ENCODE data around the gene PSAP.

The PSAP gene

GRCh38 chr10:71780156-71780555 is 70.9 kb downstream of the PSAP start:
- Mint-ChIP-seq H3K4me1 (ENCODE audit: low read depth in 2 of 2) (peaks cover 16 to 19% of the 10 kb centered on the region in 2 donors), H3K27ac (no peak overlapping the region)

GRCh38 chr10:71779641-71780040 is 71.4 kb downstream of the PSAP start:
- no peak for DNase-seq
- Mint-ChIP-seq H3K4me3 (no peak overlapping the region), H3K9me3 (no peaks in the 10 kb centered on the region), H3K27ac (no peak overlapping the region), H3K4me1 (ENCODE audit: low read depth in 2 of 2) (peaks cover 21 to 22% of the 10 kb centered on the region in 2 donors), H3K36me3 (ENCODE audit: insufficient read depth) (no peaks in the 10 kb centered on the region), H3K27me3 (peaks cover 0 to 12% of the 10 kb centered on the region in 2 donors)
- ATAC-seq (replicated peaks) = no peak

More at GRCh38 chr10:71780156-71780555, 70.9 kb downstream of the PSAP start:
- Mint-ChIP-seq H3K4me3 (no peak overlapping the region), H3K9me3 (no peaks in the 10 kb centered on the region), H3K36me3 (ENCODE audit: insufficient read depth) (no peaks in the 10 kb centered on the region), H3K27me3 (peaks cover 0 to 12% of the 10 kb centered on the region in 2 donors)
- no peak for ATAC-seq (replicated peaks)
- DNase-seq = no peak

DNA sequence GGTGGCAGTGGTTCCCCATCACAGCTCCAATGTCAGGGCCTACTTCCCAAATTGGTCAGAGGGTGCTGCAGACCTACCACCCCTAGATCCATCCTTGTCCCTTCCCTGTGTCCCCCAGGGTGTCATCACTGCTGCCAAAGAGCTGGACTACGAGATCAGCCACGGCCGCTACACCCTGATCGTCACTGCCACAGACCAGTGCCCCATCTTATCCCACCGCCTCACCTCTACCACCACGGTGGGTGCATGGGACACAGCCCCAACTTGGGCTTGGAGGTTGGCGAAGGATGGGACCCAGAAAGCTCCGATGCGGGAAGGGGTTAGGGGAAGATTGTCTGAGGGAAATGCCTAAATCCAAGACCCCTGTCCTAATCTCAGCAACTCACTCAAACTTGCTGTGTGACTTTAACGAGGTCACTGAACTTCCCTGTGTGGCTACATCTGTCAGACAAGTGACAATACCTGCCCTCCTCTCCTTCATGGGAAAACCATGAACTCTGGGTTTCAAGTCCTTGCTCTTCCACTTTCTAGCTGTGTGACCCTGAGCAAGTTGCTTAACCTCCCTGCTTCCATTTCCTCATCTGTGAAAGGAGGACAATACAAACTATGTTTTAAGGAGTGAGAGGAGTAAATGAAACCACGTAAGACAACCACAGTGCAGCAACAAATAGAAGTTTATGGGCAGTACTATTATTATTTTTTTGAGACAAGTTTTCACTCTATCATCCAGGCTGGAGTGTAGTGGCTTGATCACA is 72.8 kb downstream of the PSAP start:
- Mint-ChIP-seq H3K4me3 (no peak overlapping the region), H3K27me3 (peaks cover 0 to 9% of the 10 kb centered on the region in 2 donors), H3K27ac (no peak overlapping the region), H3K36me3 (ENCODE audit: insufficient read depth) (peaks cover 6% of the 10 kb centered on the region), H3K4me1 (ENCODE audit: low read depth in 2 of 2) (peaks cover 30 to 33% of the 10 kb centered on the region in 2 donors), H3K9me3 (no peaks in the 10 kb centered on the region)
- ATAC-seq (replicated peaks) = no peak
- DNase-seq = no peak

GRCh38 chr10:71777213-71777985 is 73.7 kb downstream of the PSAP start:
- no peak for DNase-seq
- Mint-ChIP-seq H3K9me3 (no peaks in the 10 kb centered on the region), H3K27ac (no peak overlapping the region), H3K4me1 (ENCODE audit: low read depth in 2 of 2) (peaks cover 28 to 33% of the 10 kb centered on the region in 2 donors), H3K36me3 (ENCODE audit: insufficient read depth) (peaks cover 13% of the 10 kb centered on the region), H3K27me3 (peaks cover 0 to under 1% of the 10 kb centered on the region in 2 donors), H3K4me3 (no peak overlapping the region)
- no peak for ATAC-seq (replicated peaks)

GRCh38 chr10:71776481-71776925 is 74.5 kb downstream of the PSAP start:
- Mint-ChIP-seq H3K27me3 (no peaks in the 10 kb centered on the region), H3K27ac (peak overlapping the region; percentile 46 to 87), H3K36me3 (ENCODE audit: insufficient read depth) (peaks cover 16% of the 10 kb centered on the region), H3K4me1 (ENCODE audit: low read depth in 2 of 2) (peaks cover 37 to 42% of the 10 kb centered on the region in 2 donors), H3K9me3 (no peaks in the 10 kb centered on the region), H3K4me3 (no peak overlapping the region)
- DNase-seq (no peak), ATAC-seq (replicated peaks) (no peak)

DNA sequence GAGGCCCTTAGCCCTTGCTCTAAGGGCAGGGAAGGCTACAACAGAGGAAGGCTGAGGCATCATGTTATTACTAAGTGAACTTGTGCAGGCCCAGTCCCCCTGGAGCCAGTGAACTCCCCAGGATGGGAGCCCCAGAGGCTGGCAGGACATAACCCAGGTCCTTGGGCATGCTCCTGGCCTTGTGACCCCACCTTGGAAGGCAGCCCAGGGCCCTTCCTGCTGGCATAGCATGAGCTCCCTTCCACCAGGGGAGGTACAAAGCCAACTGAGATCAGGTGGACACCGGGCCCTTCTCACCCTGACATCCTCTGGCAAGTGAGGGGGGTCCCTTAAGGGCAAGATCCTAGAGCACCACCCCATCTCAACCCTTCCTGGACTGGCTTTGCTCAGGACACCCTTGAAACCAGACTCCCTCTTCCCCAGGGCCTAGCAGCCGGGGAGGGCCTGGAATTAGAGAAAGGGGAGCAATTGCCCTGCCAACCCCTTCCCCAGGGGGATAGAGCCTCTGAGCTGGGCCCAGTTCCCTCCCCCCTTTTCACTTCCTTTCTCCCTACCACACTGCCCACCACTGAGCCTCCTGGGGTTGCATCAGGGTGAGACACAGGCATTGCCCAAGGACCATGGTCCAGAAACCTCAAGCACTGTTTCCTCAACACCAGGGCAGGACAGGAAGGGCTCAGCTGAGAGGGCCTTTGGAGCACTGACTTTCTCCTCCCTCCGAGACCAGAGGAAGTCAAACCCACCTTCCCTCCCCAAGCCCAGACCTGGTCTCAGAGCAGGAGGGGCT is 75.9 kb downstream of the PSAP start:
- peaks cover 48 to 53% of the 10 kb centered on the region in 2 donors for H3K4me1 Mint-ChIP-seq (ENCODE audit: low read depth in 2 of 2)
- H3K36me3 Mint-ChIP-seq (ENCODE audit: insufficient read depth) = peaks cover 16% of the 10 kb centered on the region
- H3K27ac Mint-ChIP-seq = peak overlapping the region; percentile 96 to 97
- no peaks in the 10 kb centered on the region for H3K27me3 Mint-ChIP-seq
- no peaks in the 10 kb centered on the region for H3K9me3 Mint-ChIP-seq
- no peak for DNase-seq
- no peak for ATAC-seq (replicated peaks)
- peak overlapping the region; percentile 96 to 97 for H3K4me3 Mint-ChIP-seq

DNA sequence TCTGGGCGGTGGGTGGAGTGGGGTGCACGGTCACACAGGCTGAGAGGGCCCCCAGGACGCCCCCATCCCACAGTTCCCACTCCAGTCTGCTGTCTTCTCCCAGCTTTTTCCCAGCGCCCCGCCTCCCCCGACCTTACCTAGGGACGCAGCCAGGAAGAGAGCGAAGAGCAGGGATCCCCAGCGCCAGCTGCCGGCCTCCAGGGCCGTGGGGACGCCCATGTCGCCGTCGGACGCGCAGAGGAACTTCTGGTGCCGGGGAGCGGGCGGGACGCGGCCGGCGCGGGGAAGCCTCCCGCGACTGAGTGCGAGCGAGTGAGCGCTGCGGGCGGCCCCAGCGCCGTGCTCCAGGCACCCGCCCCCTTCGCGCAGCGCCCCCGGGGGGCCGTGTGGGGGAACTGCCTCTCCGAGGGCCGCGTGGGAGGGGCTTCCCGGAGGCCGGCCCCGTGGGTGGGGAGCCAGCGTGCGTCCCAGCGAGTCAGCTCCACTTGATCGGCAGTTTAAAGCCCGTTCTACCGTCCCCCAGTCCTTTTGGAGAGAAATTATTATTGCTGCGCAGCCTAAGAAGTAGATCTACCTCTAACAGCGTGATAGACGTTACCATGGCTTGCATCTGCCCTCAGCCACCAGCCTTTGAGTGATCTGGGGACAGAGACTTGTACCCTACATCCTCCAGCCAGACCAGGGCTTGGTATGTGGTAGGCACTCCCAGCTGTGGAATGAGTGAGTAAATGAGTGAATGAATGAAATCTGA is 77.7 kb downstream of the PSAP start, which contains the start of gene VSIR:
Gene VSIR, minus strand, starts transcription at position 300 of the 751 bp plus-strand sequence. Its CDS starts 81 bp downstream, at position 219.
- Mint-ChIP-seq H3K27me3 (no peaks in the 10 kb centered on the region), H3K36me3 (ENCODE audit: insufficient read depth) (peaks cover 31% of the 10 kb centered on the region), H3K4me1 (ENCODE audit: low read depth in 2 of 2) (peaks cover 61 to 69% of the 10 kb centered on the region in 2 donors), H3K9me3 (no peaks in the 10 kb centered on the region), H3K27ac (peak within 1 kb of the TSS; percentile 96 to 97), H3K4me3 (peak within 1 kb of the TSS; percentile 96 to 97)
- peak; percentile 94 to 100 (median 98) for DNase-seq
- ATAC-seq (replicated peaks) = peak; percentile 74

DNA sequence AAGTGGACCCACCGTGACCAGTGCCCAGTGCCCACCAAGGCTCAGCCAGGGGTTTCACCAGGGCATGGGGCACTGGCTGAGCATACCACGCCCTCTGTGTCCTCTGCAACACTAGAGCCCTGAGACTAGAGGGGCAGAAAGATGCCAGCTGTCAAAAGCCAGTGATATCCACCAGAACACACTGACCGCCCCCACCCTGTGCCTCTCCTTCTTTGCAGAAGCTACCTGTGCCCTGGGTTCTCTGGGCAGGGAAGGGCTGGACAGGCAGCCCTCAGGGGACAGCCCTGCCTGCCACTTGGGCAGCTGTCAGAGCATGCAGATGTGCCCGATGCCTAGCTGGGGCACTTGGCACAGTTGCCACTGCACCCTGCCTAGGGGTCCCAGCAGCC is 78.2 kb downstream of the PSAP start:
- ATAC-seq (replicated peaks) = no peak
- peaks cover 67 to 73% of the 10 kb centered on the region in 2 donors for H3K4me1 Mint-ChIP-seq (ENCODE audit: low read depth in 2 of 2)
- peak overlapping the region; percentile 96 to 97 for H3K4me3 Mint-ChIP-seq
- H3K36me3 Mint-ChIP-seq (ENCODE audit: insufficient read depth) = peaks cover 37% of the 10 kb centered on the region
- H3K27me3 Mint-ChIP-seq = no peaks in the 10 kb centered on the region
- H3K27ac Mint-ChIP-seq = peak overlapping the region; percentile 96 to 97
- DNase-seq = no peak
- H3K9me3 Mint-ChIP-seq = no peaks in the 10 kb centered on the region

GRCh38 chr10:71771821-71772617 is 79.0 kb downstream of the PSAP start:
- ATAC-seq (replicated peaks) = no peak
- Mint-ChIP-seq H3K27ac (peak overlapping the region; percentile 96 to 97), H3K9me3 (no peaks in the 10 kb centered on the region), H3K27me3 (no peaks in the 10 kb centered on the region), H3K4me1 (ENCODE audit: low read depth in 2 of 2) (peaks cover 75% of the 10 kb centered on the region in 2 donors), H3K4me3 (peak overlapping the region; percentile 96 to 97), H3K36me3 (ENCODE audit: insufficient read depth) (peaks cover 44% of the 10 kb centered on the region)
- no peak for DNase-seq

DNA sequence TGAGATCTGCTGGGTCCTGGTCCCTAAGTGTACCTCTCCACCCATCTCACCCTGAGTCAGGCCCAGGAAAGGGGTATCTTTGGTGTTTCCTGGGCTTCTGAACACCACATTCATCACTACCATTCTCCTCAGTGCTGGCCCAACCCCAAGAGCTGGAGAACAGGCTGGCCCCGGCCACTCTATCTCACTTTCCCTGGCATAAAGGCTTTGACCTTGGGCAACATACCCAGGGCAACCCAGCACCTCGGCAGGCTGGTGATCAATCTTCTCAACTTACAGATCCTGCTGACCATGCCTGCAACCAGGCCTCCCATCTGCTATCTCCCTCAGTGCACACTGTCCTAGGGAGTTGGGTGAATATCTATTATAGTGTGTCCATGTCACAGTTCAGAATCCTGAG is 79.8 kb downstream of the PSAP start:
- Mint-ChIP-seq H3K36me3 (ENCODE audit: insufficient read depth) (peaks cover 51% of the 10 kb centered on the region), H3K27ac (peak overlapping the region; percentile 96 to 97), H3K4me1 (ENCODE audit: low read depth in 2 of 2) (peaks cover 77 to 78% of the 10 kb centered on the region in 2 donors), H3K27me3 (no peaks in the 10 kb centered on the region), H3K9me3 (no peaks in the 10 kb centered on the region), H3K4me3 (peak overlapping the region; percentile 96 to 97)
- DNase-seq = no peak
- ATAC-seq (replicated peaks) = no peak

DNA sequence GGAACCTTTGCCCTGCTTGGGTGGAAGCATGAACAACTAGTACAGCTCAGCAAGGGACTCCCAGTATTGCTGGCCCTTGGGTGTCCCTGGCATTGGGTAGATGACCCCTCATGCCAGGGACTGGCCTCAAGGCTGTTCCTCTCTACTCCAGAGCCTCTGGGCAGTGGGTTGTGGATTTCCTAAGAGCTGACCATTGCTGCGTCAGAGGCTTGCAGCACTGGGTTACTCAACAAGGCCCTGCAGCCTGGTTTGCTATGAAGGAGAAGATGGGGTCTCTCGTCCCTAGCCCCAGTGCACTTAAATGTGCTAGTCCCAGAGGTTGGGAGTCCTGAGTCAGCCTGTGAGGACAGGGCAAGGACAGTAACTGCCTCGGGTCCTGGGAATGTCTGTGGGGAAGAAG is 80.3 kb downstream of the PSAP start:
- no peaks in the 10 kb centered on the region for H3K9me3 Mint-ChIP-seq
- H3K36me3 Mint-ChIP-seq (ENCODE audit: insufficient read depth) = peaks cover 55% of the 10 kb centered on the region
- peak overlapping the region; percentile 96 to 97 for H3K4me3 Mint-ChIP-seq
- DNase-seq (no peak), ATAC-seq (replicated peaks) (no peak)
- peak overlapping the region; percentile 96 to 97 for H3K27ac Mint-ChIP-seq
- H3K4me1 Mint-ChIP-seq (ENCODE audit: low read depth in 2 of 2) = peaks cover 76 to 78% of the 10 kb centered on the region in 2 donors
- H3K27me3 Mint-ChIP-seq = no peaks in the 10 kb centered on the region

- Mint-ChIP-seq H3K27ac (peak overlapping the region; percentile 96 to 97), H3K27me3 (no peaks in the 10 kb centered on the region), H3K4me1 (ENCODE audit: low read depth in 2 of 2) (peaks cover 76 to 78% of the 10 kb centered on the region in 2 donors), H3K36me3 (ENCODE audit: insufficient read depth) (peaks cover 59% of the 10 kb centered on the region), H3K4me3 (peak overlapping the region; percentile 96 to 97), H3K9me3 (no peaks in the 10 kb centered on the region)
- ATAC-seq (replicated peaks) (no peak), DNase-seq (no peak)
Observed at GRCh38 chr10:71770255-71770654, 80.8 kb downstream of the PSAP start.

Measured in effector memory CD8-positive, alpha-beta T cell (primary cell).